IMR-90 (cell line): ENCODE results near the gene UBE3B. TPM values are rescaled to one million over a fixed set of nuclear protein-coding genes. Genes with fewer than 3 reads are reported as not detected.

Experiments
- ATAC-seq: fragments of 200-7000 bp; cut with Tn5 transposase; 2 replicates; pipeline ENCODE4 v1.9.1; 2020; ENCODE audit warnings: low read depth, mild to moderate bottlenecking, moderate library complexity
- BruUV-seq: library from RNA; stranded (reverse); fragments of 400-500 nt; replicated peaks from 2 replicates; lab custom pipeline; 2021; lab: Mats Ljungman, UMichigan
- CTCF ChIA-PET: fragments of 300-600 bp; formaldehyde crosslinking; extraction: SDS; loops from one replicate; lab custom pipeline; 2021; ENCODE audit warnings: antibody characterized with exemption; lab: Yijun Ruan, JAX
- POLR2A ChIA-PET: fragments of 300-600 bp; sonication (Branson Sonifier 250); formaldehyde crosslinking; loops from one replicate; lab custom pipeline; 2022; ENCODE audit warnings: antibody characterized with exemption; ENCODE audit not compliant: unreplicated experiment; lab: Charles Lee
- DNase-seq: peaks from one replicate; pipeline ENCODE4 v3.0.0; 2013
- H2AFZ ChIP-seq: replicated peaks from 2 replicates; pipeline ENCODE3; 2013; ENCODE audit warnings: low read length, mild to moderate bottlenecking; ENCODE audit not compliant: poor library complexity
- H2AK5ac ChIP-seq: 2 replicates; pipeline ENCODE4 v1.6.1; 2013; ENCODE audit warnings: low read depth, low read length, inconsistent platforms
- H2AK9ac ChIP-seq: replicated peaks from 2 replicates; pipeline ENCODE3; 2013; ENCODE audit warnings: mild to moderate bottlenecking, low read depth, low read length, moderate library complexity; ENCODE audit not compliant: poor library complexity
- H2BK120ac ChIP-seq: 2 replicates; pipeline ENCODE4 v1.6.1; 2013; ENCODE audit warnings: low read depth, low read length, inconsistent platforms
- H2BK15ac ChIP-seq: 3 replicates; pipeline ENCODE4 v1.6.1; 2013; ENCODE audit warnings: low read depth, low read length, inconsistent platforms
- H2BK20ac ChIP-seq: 2 replicates; pipeline ENCODE4 v1.6.1; 2013; ENCODE audit warnings: low read depth, mild to moderate bottlenecking, inconsistent platforms, low read length, moderate library complexity
- H2BK5ac ChIP-seq: 2 replicates; pipeline ENCODE4 v1.6.1; 2013; ENCODE audit warnings: mild to moderate bottlenecking, low read depth, low read length, inconsistent platforms; ENCODE audit not compliant: poor library complexity, severe bottlenecking
- H3K14ac ChIP-seq: replicated peaks from 2 replicates; pipeline ENCODE4 v1.6.1; 2013; ENCODE audit warnings: low read depth, low read length, inconsistent platforms
- H3K18ac ChIP-seq: 2 replicates; pipeline ENCODE4 v1.6.1; 2013; ENCODE audit warnings: low read depth, low read length, control low read depth
- H3K23ac ChIP-seq: 2 replicates; pipeline ENCODE4 v1.6.1; 2013; ENCODE audit warnings: low read depth, low read length, inconsistent platforms
- H3K27ac ChIP-seq: 2 replicates; pipeline ENCODE4 v1.5.1; 2013; ENCODE audit warnings: mild to moderate bottlenecking, control low read depth, low read length; ENCODE audit not compliant: insufficient read depth
- H3K27me3 ChIP-seq: 2 replicates; pipeline ENCODE4 v1.6.1; 2013; ENCODE audit warnings: low read length; ENCODE audit not compliant: control insufficient read depth, insufficient read depth
- H3K36me3 ChIP-seq: 2 replicates; pipeline ENCODE4 v1.6.1; 2013; ENCODE audit warnings: low read length, mixed read lengths; ENCODE audit not compliant: control insufficient read depth, insufficient read depth
- H3K4ac ChIP-seq: 2 replicates; pipeline ENCODE4 v1.6.1; 2013; ENCODE audit warnings: low read depth, low read length, inconsistent platforms
- H3K4me1 ChIP-seq: 2 replicates; pipeline ENCODE4 v1.6.1; 2013; ENCODE audit warnings: low read length, mixed read lengths; ENCODE audit not compliant: control insufficient read depth, insufficient read depth
- H3K4me2 ChIP-seq: 2 replicates; pipeline ENCODE4 v1.6.1; 2013; ENCODE audit warnings: low read depth, mild to moderate bottlenecking, control low read depth, low read length, moderate library complexity
- H3K4me3 ChIP-seq: 2 replicates; pipeline ENCODE4 v1.5.1; 2013; ENCODE audit warnings: low read depth, mild to moderate bottlenecking, control low read depth, low read length, moderate library complexity; ENCODE audit not compliant: insufficient read depth
- H3K56ac ChIP-seq: 2 replicates; pipeline ENCODE4 v1.6.1; 2013; ENCODE audit warnings: low read length, inconsistent platforms; ENCODE audit not compliant: insufficient read depth; ENCODE audit errors: extremely low read depth
- H3K79me1 ChIP-seq, 2 experiments: 2 replicates each; pipeline ENCODE4 v1.6.1; 2013; ENCODE audit warnings: low read length in 2 of 2, inconsistent platforms in 1 of 2, low read depth in 1 of 2
- H3K9ac ChIP-seq: 2 replicates; pipeline ENCODE4 v1.6.1; 2013; ENCODE audit warnings: low read depth, low read length, control low read depth
- H3K9me1 ChIP-seq: 2 replicates; pipeline ENCODE4 v1.6.1; 2013; ENCODE audit warnings: low read length, inconsistent platforms; ENCODE audit not compliant: insufficient read depth
- H3K9me3 ChIP-seq: 2 replicates; pipeline ENCODE4 v1.6.1; 2013; ENCODE audit warnings: low read length; ENCODE audit not compliant: control insufficient read depth, insufficient read depth
- H4K20me1 ChIP-seq: 2 replicates; pipeline ENCODE4 v1.6.1; 2013; ENCODE audit warnings: low read length, inconsistent platforms; ENCODE audit not compliant: insufficient read depth
- H4K5ac ChIP-seq: 2 replicates; pipeline ENCODE4 v1.6.1; 2013; ENCODE audit warnings: mild to moderate bottlenecking, low read depth, low read length, control low read depth
- H4K8ac ChIP-seq, 2 experiments: 2 replicates each; pipeline ENCODE4 v1.6.1; 2013; ENCODE audit warnings: low read depth in 2 of 2, low read length in 2 of 2, control low read depth in 1 of 2, inconsistent platforms in 1 of 2
- H4K91ac ChIP-seq: 2 replicates; pipeline ENCODE4 v1.6.1; 2013; ENCODE audit warnings: low read depth, low read length, inconsistent platforms; ENCODE audit not compliant: insufficient read depth
- BHLHE40 ChIP-seq: fragments of 150-350 bp; IDR thresholded peaks from 2 replicates; pipeline ENCODE4 v1.6.1; 2016; ENCODE audit warnings: mild to moderate bottlenecking, low read depth, low read length
- CEBPB ChIP-seq: IDR thresholded peaks from 2 replicates; pipeline ENCODE4 v1.6.1; 2012; ENCODE audit warnings: low read depth, low read length, improper control_type of control experiment
- CHD1 ChIP-seq: IDR thresholded peaks from 2 replicates; pipeline ENCODE4 v1.6.1; 2012; ENCODE audit warnings: low read depth, low read length, improper control_type of control experiment
- CTCF ChIP-seq: conservative IDR thresholded peaks from 2 replicates; pipeline ENCODE4 v1.5.1; 2012; ENCODE audit warnings: mild to moderate bottlenecking, low read depth, low read length, improper control_type of control experiment
- FOS ChIP-seq: fragments of 150-350 bp; IDR thresholded peaks from 2 replicates; pipeline ENCODE4 v1.6.1; 2016; ENCODE audit warnings: low read depth, low read length
- MAFK ChIP-seq: IDR thresholded peaks from 2 replicates; pipeline ENCODE4 v1.6.1; 2012; ENCODE audit warnings: low read depth, low read length, improper control_type of control experiment
- MAZ ChIP-seq: IDR thresholded peaks from 2 replicates; pipeline ENCODE4 v1.6.1; 2012; ENCODE audit warnings: low read depth, mild to moderate bottlenecking, low read length, improper control_type of control experiment, moderate library complexity, borderline replicate concordance
- MXI1 ChIP-seq: IDR thresholded peaks from 2 replicates; pipeline ENCODE4 v1.6.1; 2012; ENCODE audit warnings: low read depth, mild to moderate bottlenecking, low read length, moderate library complexity, borderline replicate concordance
- NFE2L2 ChIP-seq: fragments of 150-350 bp; IDR thresholded peaks from 2 replicates; pipeline ENCODE4 v1.6.1; 2016; ENCODE audit warnings: low read depth, mild to moderate bottlenecking, low read length
- POLR2A ChIP-seq: IDR thresholded peaks from 2 replicates; pipeline ENCODE4 v1.6.1; 2012; ENCODE audit warnings: mild to moderate bottlenecking, low read depth, low read length
- RAD21 ChIP-seq: IDR thresholded peaks from 2 replicates; pipeline ENCODE4 v1.6.1; 2012; ENCODE audit warnings: low read length, improper control_type of control experiment
- RCOR1 ChIP-seq: IDR thresholded peaks from 2 replicates; pipeline ENCODE4 v1.6.1; 2012; ENCODE audit warnings: mild to moderate bottlenecking, low read length, improper control_type of control experiment; ENCODE audit not compliant: insufficient replicate concordance
- RFX5 ChIP-seq: IDR thresholded peaks from 2 replicates; pipeline ENCODE4 v1.8.0; 2012; ENCODE audit warnings: low read depth, mild to moderate bottlenecking, low read length, moderate library complexity
- SMC3 ChIP-seq: fragments of 150-350 bp; IDR thresholded peaks from 2 replicates; pipeline ENCODE4 v1.6.1; 2016; ENCODE audit warnings: low read depth, mild to moderate bottlenecking, antibody characterized with exemption, low read length, moderate library complexity
- USF2 ChIP-seq: fragments of 150-350 bp; IDR thresholded peaks from 2 replicates; pipeline ENCODE4 v1.6.1; 2017; ENCODE audit warnings: mild to moderate bottlenecking, antibody characterized with exemption, low read length, low read depth
- WGBS, 2 experiments: methylation state at CpG; one replicate each; pipeline versions ENCODE4 v1.1.5 to v1.1.7; 2013; ENCODE audit warnings: missing lambda C conversion rate in 2 of 2; ENCODE audit not compliant: insufficient read length in 1 of 2; ENCODE audit errors: extremely low coverage in 2 of 2; 5-methylcytosine and 5-hydroxymethylcytosine counted together
- dilution Hi-C: fragments of 300-500 bp; cut with HindIII; formaldehyde crosslinking; loops from one replicate; pipeline ENCODE4 v1.14.3; 2018; ENCODE audit warnings: low sequenced_read_pairs; ENCODE audit not compliant: unreplicated experiment
- in situ Hi-C: fragments of 300-500 bp; cut with MboI; formaldehyde crosslinking; loops from 3 replicates; pipeline ENCODE4 v1.14.3; 2019; ENCODE audit warnings: low sequenced_read_pairs, inconsistent platforms, mixed read lengths
- intact Hi-C: fragments of 100-400 bp; cut with micrococcal nuclease; formaldehyde crosslinking; loops from 2 replicates; pipeline ENCODE4 v1.10.0; 2022
- polyA plus RNA-seq, 3 experiments: library from polyadenylated mRNA; depleted of rRNA; stranded (reverse); fragments of >200 nt; gene quantifications; 2 replicates each; pipeline ENCODE4 v1.2.3, GENCODE V29; 2012; ENCODE audit warnings: low replicate concordance in 1 of 3
- total RNA-seq: library from RNA; depleted of rRNA; stranded (reverse); fragments of >200 nt; gene quantifications from 2 replicates; pipeline ENCODE4 v1.2.3, GENCODE V29; 2012
- TF ChIP-seq, protein P1 (sequence below): fragments of 150-350 bp; IDR thresholded peaks from 2 replicates; pipeline ENCODE4 v1.6.1; 2016; ENCODE audit warnings: low read depth, mild to moderate bottlenecking, low read length, moderate library complexity, borderline replicate concordance

UBE3B gene
- total and polyA plus RNA-seq, 2 of the 4 experiments (the other 2 are of a cell fraction), result 18.8 to 24.9 TPM

- no peaks in the 10 kb centered on the region for H4K20me1 ChIP-seq
- H3K4me2 ChIP-seq, result no peak overlapping the region
- no peak overlapping the region for H2AK9ac ChIP-seq
- H4K8ac ChIP-seq, result no peak overlapping the region
- in situ Hi-C loops (loop anchor here (5.0 kb wide), 1 partner anchor 43 kb away; the partner anchor contains the start of genes KCTD10 and UBE3B), intact Hi-C loops (no loop called here), dilution Hi-C loops (no loop called here)
- H3K56ac ChIP-seq, result no peak overlapping the region
- no peak overlapping the region for H4K5ac ChIP-seq
- no peak overlapping the region for H2BK5ac ChIP-seq
- no peak overlapping the region for H2AFZ ChIP-seq
- CTCF ChIA-PET, result interaction anchor here (0.9 kb wide), 1 partner anchor 84 kb away, joined by 3 read pairs; no protein-coding TSS in a partner anchor
- H3K4me1 ChIP-seq, result no peaks in the 10 kb centered on the region; the same call in 1 of the 2 replicates
- BruUV-seq, result no TSS peak
- no peak overlapping the region for H2BK15ac ChIP-seq
- H3K27me3 ChIP-seq, result no peaks in the 10 kb centered on the region
- H2BK120ac ChIP-seq, result no peak overlapping the region
- DNase-seq (no peak), ATAC-seq (no peak)
- no peak overlapping the region for H2AK5ac ChIP-seq
- 100% methylated on average over 1 of the region's 7 CpGs; no CpG with 5 or more reads in 1 of the 2 experiments for WGBS, 2 experiments
- H2BK20ac ChIP-seq, result no peak overlapping the region
- H3K27ac ChIP-seq, result no peak overlapping the region
- H3K4me3 ChIP-seq, result no peak overlapping the region
- H4K91ac ChIP-seq, result no peak overlapping the region
- TF ChIP-seq RFX5 (no peak), SMC3 (no peak), NFE2L2 (no peak), MAZ (no peak), CEBPB (no peak), BHLHE40 (no peak), CHD1 (no peak), RCOR1 (no peak), RAD21 (no peak), USF2 (no peak), MAFK (no peak), MXI1 (no peak), FOS (no peak), POLR2A (no peak), CTCF (no peak)
- TF ChIP-seq, protein P1, sequence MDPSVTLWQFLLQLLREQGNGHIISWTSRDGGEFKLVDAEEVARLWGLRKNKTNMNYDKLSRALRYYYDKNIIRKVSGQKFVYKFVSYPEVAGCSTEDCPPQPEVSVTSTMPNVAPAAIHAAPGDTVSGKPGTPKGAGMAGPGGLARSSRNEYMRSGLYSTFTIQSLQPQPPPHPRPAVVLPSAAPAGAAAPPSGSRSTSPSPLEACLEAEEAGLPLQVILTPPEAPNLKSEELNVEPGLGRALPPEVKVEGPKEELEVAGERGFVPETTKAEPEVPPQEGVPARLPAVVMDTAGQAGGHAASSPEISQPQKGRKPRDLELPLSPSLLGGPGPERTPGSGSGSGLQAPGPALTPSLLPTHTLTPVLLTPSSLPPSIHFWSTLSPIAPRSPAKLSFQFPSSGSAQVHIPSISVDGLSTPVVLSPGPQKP, result no peak
- H3K79me1 ChIP-seq, result no peaks in the 10 kb centered on the region
- no peak overlapping the region for H3K18ac ChIP-seq
- H3K9ac ChIP-seq, result no peak overlapping the region
- no peaks in the 10 kb centered on the region for H3K36me3 ChIP-seq
- no peaks in the 10 kb centered on the region for H3K9me3 ChIP-seq
- no peaks in the 10 kb centered on the region; the same call in 1 of the 2 replicates for H3K9me1 ChIP-seq
- POLR2A ChIA-PET, result no interaction called here
- H3K4ac ChIP-seq, result no peak overlapping the region
- H3K14ac ChIP-seq, result no peak overlapping the region
- no peak overlapping the region for H3K23ac ChIP-seq
These were observed 42.9 kb upstream of the UBE3B start for GRCh38 chr12:109434582-109434981.
